GM18861 (cell line): Measurements from ENCODE around the gene OR8B8.
"Not testable (repeated sequence)": the region's sequence is repeated elsewhere in the genome, so short reads cannot be mapped to it uniquely, and the experiment has no call there.

Source experiments
- ATAC-seq: cut with Tn5 transposase; IDR thresholded peaks from one replicate; pipeline ENCODE4 v1.9.1; 2021; ENCODE audit not compliant: unreplicated experiment

The OR8B8 gene

DNA sequence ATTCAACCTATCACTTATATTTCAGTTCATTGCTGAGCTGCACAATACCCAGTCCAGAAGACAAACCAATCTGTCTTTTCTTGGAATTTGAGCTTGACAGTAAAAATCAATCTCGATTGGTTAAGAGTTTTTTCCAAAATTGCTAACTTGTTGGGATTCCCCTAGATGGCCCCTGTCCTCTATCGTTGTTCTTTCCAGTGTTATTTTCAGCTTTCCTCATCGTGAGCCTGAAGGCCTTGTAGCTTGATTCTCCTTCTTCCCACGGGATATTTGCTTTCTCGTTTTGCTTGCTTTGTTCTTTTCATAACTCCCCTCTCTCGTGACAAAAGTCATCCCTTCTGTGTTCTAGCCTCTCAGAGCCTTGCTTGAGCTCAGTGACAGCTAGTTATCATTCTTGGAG is 3.1 kb downstream of the OR8B8 start:
- ATAC-seq, result no peak

GRCh38 chr11:124441519-124441918 is 4.0 kb downstream of the OR8B8 start:
- no peak for ATAC-seq

DNA sequence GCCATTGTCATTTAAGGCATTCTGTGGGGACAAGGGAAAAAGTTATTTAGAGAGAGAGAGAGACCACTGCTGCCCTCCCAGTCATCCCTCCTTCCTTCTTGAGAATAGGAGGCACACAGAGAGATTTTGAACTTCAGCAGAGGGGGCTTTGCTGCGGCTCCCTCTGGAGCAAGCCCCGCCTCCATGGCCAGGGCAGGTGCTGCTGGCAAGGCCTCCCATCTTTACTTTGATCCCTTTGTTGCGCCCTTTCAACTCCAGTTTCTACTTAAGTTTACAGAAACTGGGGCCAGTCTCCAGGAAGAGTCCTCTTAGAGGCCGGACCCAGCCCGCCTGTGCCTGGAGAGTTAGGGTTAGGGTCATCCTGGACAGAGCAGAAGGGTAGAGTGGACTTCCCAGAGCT is 4.4 kb downstream of the OR8B8 start:
- ATAC-seq, result no peak

GRCh38 chr11:124440608-124441007 is 4.9 kb downstream of the OR8B8 start:
- no peak for ATAC-seq

DNA sequence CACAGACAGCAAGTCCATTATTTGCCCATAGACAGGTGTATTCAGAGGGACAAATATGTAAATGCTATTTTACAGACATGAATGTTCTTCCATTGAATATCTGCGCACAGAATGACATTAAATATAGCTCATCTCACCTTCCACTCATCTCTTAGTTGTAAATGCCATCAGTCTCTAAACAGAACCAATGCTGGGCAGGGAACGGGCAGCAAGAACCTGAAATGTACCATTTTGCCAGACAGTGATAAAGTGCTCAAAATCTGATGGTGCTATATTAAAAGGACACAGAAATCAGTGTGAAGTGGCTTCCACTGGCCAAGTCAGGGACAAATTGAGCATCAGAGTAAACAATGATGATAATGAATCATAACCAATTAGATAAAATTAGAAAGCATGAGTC is 10.8 kb downstream of the OR8B8 start:
- no peak for ATAC-seq

GRCh38 chr11:124429599-124429998 is 15.9 kb downstream of the OR8B8 start:
- no peak for ATAC-seq

DNA sequence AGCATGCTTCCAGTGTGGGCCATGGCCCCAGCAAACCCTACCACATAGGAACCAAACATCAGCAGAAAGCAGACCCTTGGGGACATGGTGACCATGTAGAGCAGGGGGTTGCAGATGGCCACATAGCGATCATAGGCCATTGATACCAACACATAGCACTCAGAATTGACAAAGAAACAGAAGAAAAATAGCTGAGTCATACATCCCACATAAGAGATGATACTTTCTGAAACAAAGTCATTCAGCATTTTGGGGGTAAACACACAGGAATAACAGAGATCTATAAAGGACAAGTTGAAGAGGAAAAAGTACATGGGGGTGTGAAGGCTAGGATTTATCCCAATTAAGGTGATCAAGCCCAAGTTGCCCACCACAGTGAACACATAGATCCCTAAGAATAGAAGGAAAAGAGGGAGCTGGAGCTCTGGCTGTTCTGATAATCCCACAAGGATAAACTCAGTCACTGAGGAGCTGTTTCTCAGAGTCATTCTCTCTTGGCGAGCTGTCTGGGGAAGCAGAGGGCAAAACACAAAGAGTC is 21.0 kb downstream of the OR8B8 start, which contains the start of gene OR8B4:
Gene OR8B4 (minus strand): TSS at position 488 of the 538 bp plus-strand sequence. CDS start 0 bp downstream, at position 488.
- ATAC-seq, result no peak

DNA sequence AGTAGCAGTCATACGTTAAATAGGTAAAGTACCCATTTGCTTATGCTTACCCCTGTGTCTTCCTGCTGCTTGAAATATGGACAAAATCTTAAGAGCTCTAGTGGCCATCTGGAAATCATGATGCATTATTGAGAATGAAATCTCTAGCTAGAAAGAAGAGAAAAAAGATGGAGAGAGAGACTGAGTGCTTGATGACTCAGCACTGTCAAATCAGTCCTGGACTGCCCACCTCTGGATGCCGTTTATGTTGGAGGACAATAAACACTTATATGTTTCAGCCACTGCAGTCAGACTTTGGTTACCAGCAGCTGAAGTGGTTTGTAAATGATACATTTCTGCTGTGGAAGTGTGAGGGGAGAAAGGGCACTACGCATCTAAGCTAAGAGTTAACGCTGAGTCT is 24.5 kb downstream of the OR8B8 start:
- ATAC-seq, result no peak

- ATAC-seq, result no peak
These were observed 30.1 kb downstream of the OR8B8 start for GRCh38 chr11:124415356-124415923.

- ATAC-seq, result no peak
These were observed 35.6 kb downstream of the OR8B8 start for GRCh38 chr11:124409906-124410305.

- no peak for ATAC-seq
These were observed 39.9 kb downstream of the OR8B8 start for GRCh38 chr11:124405581-124405980.

GRCh38 chr11:124403186-124403585 is 42.3 kb downstream of the OR8B8 start:
- not testable (repeated sequence) for ATAC-seq

GRCh38 chr11:124402326-124402922 is 43.1 kb downstream of the OR8B8 start:
- ATAC-seq, result peak; percentile 91

GRCh38 chr11:124398924-124399323 is 46.6 kb downstream of the OR8B8 start, which contains the start of gene OR8B3:
TSS of gene OR8B3 (minus strand) at chr11:124399024. CDS start at chr11:124397351, 1,673 bp downstream.
- ATAC-seq, result no peak

GRCh38 chr11:124396847-124397246 is 48.6 kb downstream of the OR8B8 start:
- not testable (repeated sequence) for ATAC-seq

- ATAC-seq, result no peak
These were observed 51.1 kb downstream of the OR8B8 start for GRCh38 chr11:124394408-124394807.
